Medulla oblongata (tissue), 1 donor: ENCODE measurements around the gene BTG1.
"Not testable (repeated sequence)": the region's sequence is repeated elsewhere in the genome, so short reads cannot be mapped to it uniquely, and the experiment has no call there.

ENCODE experiments used
- DNase-seq: peaks from one replicate; pipeline ENCODE4 v3.0.0-alpha.2; 2015; ENCODE audit errors: extremely low spot score

Gene BTG1

GRCh38 chr12:92098594-92099380 is 46.9 kb downstream of the BTG1 start:
- no peak for DNase-seq

- DNase-seq, result no peak
Observed at GRCh38 chr12:92096346-92097136, 49.1 kb downstream of the BTG1 start.

- DNase-seq, result no peak
Observed at GRCh38 chr12:92094751-92095161, 50.9 kb downstream of the BTG1 start.

GRCh38 chr12:92094301-92094700 is 51.3 kb downstream of the BTG1 start:
- DNase-seq, result not testable (repeated sequence)
